ENCODE measurements around the gene NMNAT2. TPM values are rescaled to one million over a fixed set of nuclear protein-coding genes. Genes with fewer than 3 reads are reported as not detected.

The NMNAT2 gene
- total and polyA plus RNA-seq, 2 of the 8 experiments (the other 6 are each of a cell fraction or from before 2014, with no cell fraction given): 6.5 to 20.9 TPM

DNA sequence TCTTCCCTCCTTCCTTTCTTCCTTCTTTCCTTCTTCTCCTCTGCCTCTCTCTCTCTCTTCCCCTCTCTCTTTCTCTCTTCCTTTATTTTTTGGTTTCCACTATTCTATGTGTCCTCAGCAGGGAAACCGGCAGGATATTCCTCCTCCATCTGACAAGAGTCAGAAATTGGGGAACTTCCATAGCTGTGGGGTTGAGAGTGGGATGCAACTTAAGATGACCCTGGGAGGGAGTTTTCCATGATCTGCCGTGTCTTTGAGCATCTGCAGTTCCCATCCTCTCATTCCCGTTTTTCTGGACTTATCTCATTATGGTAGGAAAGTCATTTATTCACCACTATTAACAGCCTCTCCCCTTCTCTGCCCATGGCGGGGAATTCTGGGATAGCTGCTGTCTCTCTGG is 98.6 kb downstream of the NMNAT2 start:
- Histone ChIP-seq H3K56ac (replicated peaks; ENCODE audit: insufficient read length, low read depth, low read length) (no peak overlapping the region), H3K27ac (ENCODE audit: low read depth, low read length) (no peak overlapping the region), H3K23me2 (ENCODE audit: low read depth, low read length) (no peaks in the 10 kb centered on the region), H3K4me1 (replicated peaks in 1 of 4; ENCODE audit: control insufficient read depth in 3 of 4, insufficient read depth in 4 of 4, low read length in 3 of 4) (peaks cover 2 to 24% (median 16%) of the 10 kb centered on the region in 4 experiments; a peak in 6 of 7 replicates), H4K5ac (ENCODE audit: insufficient read length, low read depth, low read length) (no peak overlapping the region), H2BK5ac (ENCODE audit: low read depth, low read length) (no peak overlapping the region; the same call in 1 of the 2 replicates), H3K36me3 (ENCODE audit: control insufficient read depth in 2 of 4, insufficient read depth in 4 of 4, low read length in 3 of 4) (no peaks in the 10 kb centered on the region), H2BK120ac (replicated peaks; ENCODE audit: low read depth, low read length) (peak overlapping the region; percentile 59), H2AFZ (ENCODE audit: low read length) (no peak overlapping the region), H3K4me2 (ENCODE audit: insufficient read depth in 1 of 2, low read depth in 2 of 2, low read length in 2 of 2) (no peak overlapping the region), H3K4me3 (ENCODE audit: extremely low read depth in 1 of 4, insufficient read depth in 2 of 4, low read depth in 3 of 4, low read length in 4 of 4) (no peak overlapping the region), H2BK12ac (ENCODE audit: low read depth, low read length) (peak overlapping the region; percentile 94), H4K91ac (replicated peaks; ENCODE audit: insufficient read length, low read length) (peak overlapping the region; percentile 14), H2BK15ac (ENCODE audit: low read length) (no peak overlapping the region), H3K9ac (replicated peaks in 1 of 4; ENCODE audit: extremely low read depth in 1 of 4, low read depth in 3 of 4, low read length in 3 of 4) (no peak overlapping the region), H3K23ac (ENCODE audit: insufficient read length) (no peak overlapping the region), H4K20me1 (replicated peaks in 1 of 2; ENCODE audit: control insufficient read depth in 1 of 2, insufficient read depth in 2 of 2, low read length in 2 of 2) (no peaks in the 10 kb centered on the region), H3K27me3 (replicated peaks in 1 of 4; ENCODE audit: control insufficient read depth in 3 of 4, extremely low read depth in 1 of 4, insufficient read depth in 3 of 4, low read length in 3 of 4) (no peaks in the 10 kb centered on the region), H3K9me3 (ENCODE audit: insufficient read depth in 2 of 2, low read depth in 1 of 2, low read length in 1 of 2) (no peaks in the 10 kb centered on the region), H3K4ac (replicated peaks; ENCODE audit: insufficient read length, low read depth, low read length) (no peak overlapping the region), H4K8ac (ENCODE audit: extremely low read depth, insufficient read depth, low read length) (no peak overlapping the region), H2BK20ac (ENCODE audit: low read length) (peak overlapping the region; percentile 72; the same call in 1 of the 2 replicates), H2AK5ac (ENCODE audit: low read depth, low read length) (no peak overlapping the region), H3K14ac (ENCODE audit: insufficient read length) (no peak overlapping the region), H3K79me2 (ENCODE audit: control insufficient read depth in 1 of 2, insufficient read depth in 2 of 2, low read length in 2 of 2) (no peaks in the 10 kb centered on the region), H3K18ac (ENCODE audit: extremely low read depth, low read length) (no peak overlapping the region; the same call in 1 of the 2 replicates), H3K79me1 (ENCODE audit: low read depth, low read length) (0 out of 2 replicates have a peak, but pooled peaks cover 2% of the 10 kb centered on the region)
- POLR2A ChIA-PET (ENCODE audit: partially characterized antibody): no interaction called here
- CTCF ChIA-PET (ENCODE audit: partially characterized antibody): interaction anchor here (1.2 to 9.7 kb wide), 5 partner anchors 8 to 50 kb away, joined by 3 to 92 read pairs (median 13); no protein-coding TSS in a partner anchor
- no peak for FAIRE-seq
- no peak for DNase-seq (ENCODE audit: low read depth in 1 of 2, low spot score in 2 of 2)
- 87% methylated on average over 4 of the region's 4 CpGs; no CpG with 5 or more reads in 1 of the 2 experiments for WGBS, 2 experiments (ENCODE audit: extremely low coverage in 1 of 2, insufficient coverage in 1 of 2, insufficient read length in 1 of 2, insufficient replicate concordance in 2 of 2, low coverage in 1 of 2, low lambda C conversion rate in 2 of 2, missing lambda C conversion rate in 1 of 2)
- TF ChIP-seq FOSL1 (IDR thresholded peaks at IDR 0.05; ENCODE audit: insufficient read depth, low read depth, low read length): no peak
